HCT116 (cell line): ENCODE results near the gene STON2. TPM values are rescaled to one million over a fixed set of nuclear protein-coding genes. Genes with fewer than 3 reads are reported as not detected.

Experiments
- ATAC-seq: fragments of 200-7000 bp; cut with Tn5 transposase; 2 replicates; pipeline ENCODE4 v1.9.1; 2020; ENCODE audit warnings: mild to moderate bottlenecking, moderate library complexity
- BruUV-seq: library from RNA; stranded (reverse); fragments of 400-500 nt; replicated peaks from 2 replicates; lab custom pipeline; 2021; lab: Mats Ljungman, UMichigan
- CTCF ChIA-PET: fragments of 300-600 bp; sonication (Branson Sonifier 250); formaldehyde crosslinking; loops from one replicate; lab custom pipeline; 2021; ENCODE audit warnings: antibody characterized with exemption; lab: Charles Lee
- POLR2A ChIA-PET: fragments of 300-600, 350-600 bp; sonication (Branson Sonifier 250); formaldehyde crosslinking; loops from one replicate; lab custom pipeline; 2021; ENCODE audit warnings: antibody characterized with exemption; lab: Charles Lee
- RAD21 ChIA-PET, 2 experiments: fragments of 300-600 bp; sonication (Branson Sonifier 250); formaldehyde crosslinking; loops; one replicate each; lab custom pipeline; 2023; ENCODE audit warnings: low total read pairs in 2 of 2; ENCODE audit not compliant: uncharacterized antibody in 2 of 2, unreplicated experiment in 2 of 2, low non-redundant PET in 1 of 2; lab: Charles Lee
- DNase-seq: peaks from one replicate; pipeline ENCODE4 v3.0.0-alpha.2; 2010; ENCODE audit warnings: low read depth, low spot score
- H2AFZ ChIP-seq: fragments of 200-600 bp; shearing (Covaris generic), sonication (generic); 2 replicates; pipeline ENCODE4 v1.6.1; 2017; ENCODE audit warnings: low read depth, mixed run types, mixed read lengths, antibody characterized with exemption, low read length; ENCODE audit not compliant: poor library complexity, severe bottlenecking
- H3K27ac ChIP-seq: 2 replicates; pipeline ENCODE4 v1.5.1; 2012; ENCODE audit warnings: low read depth, low read length
- H3K27me3 ChIP-seq: fragments of 200-600 bp; sonication (generic); 2 replicates; pipeline ENCODE4 v1.6.1; 2016; ENCODE audit warnings: mixed run types, low read length, mixed read lengths; ENCODE audit not compliant: insufficient read depth
- H3K36me3 ChIP-seq, 2 experiments: fragments of 200-500 bp in 1 of 2; fragments of 200-600 bp in 1 of 2; sonication (Bioruptor generic) in 1 of 2; sonication (generic) in 1 of 2; 2 replicates each; pipeline versions ENCODE4 v1.5.1 to v1.6.1; 2014 to 2016; ENCODE audit warnings: low read length in 2 of 2, inconsistent platforms in 1 of 2, mixed read lengths in 1 of 2, mixed run types in 1 of 2; ENCODE audit not compliant: insufficient read depth in 2 of 2, control insufficient read depth in 1 of 2
- H3K4me1 ChIP-seq, 2 experiments: fragments of 200-600 bp in 1 of 2; sonication (generic) in 1 of 2; 2 replicates each; pipeline versions ENCODE4 v1.5.1 to v1.6.1; 2012 to 2017; ENCODE audit warnings: low read length in 2 of 2, inconsistent platforms in 1 of 2, mild to moderate bottlenecking in 1 of 2, mixed read lengths in 1 of 2, mixed run types in 1 of 2, moderate library complexity in 1 of 2; ENCODE audit not compliant: insufficient read depth in 2 of 2, control insufficient read depth in 1 of 2
- H3K4me2 ChIP-seq: fragments of 200-600 bp; sonication (generic); 2 replicates; pipeline ENCODE4 v1.6.1; 2017; ENCODE audit warnings: mixed run types, low read length, mixed read lengths
- H3K4me3 ChIP-seq, 2 experiments: fragments of 200-600 bp in 1 of 2; sonication (generic) in 1 of 2; replicated peaks in 1 of 2; 2 replicates each; pipeline ENCODE4 v1.5.1; 2011 to 2016; ENCODE audit warnings: low read length in 2 of 2, control low read depth in 1 of 2, low read depth in 1 of 2, mild to moderate bottlenecking in 1 of 2, mixed read lengths in 1 of 2, mixed run types in 1 of 2
- H3K79me2 ChIP-seq: fragments of 200-600 bp; sonication (generic); 2 replicates; pipeline ENCODE4 v1.6.1; 2017; ENCODE audit warnings: mild to moderate bottlenecking, mixed run types, low read length, moderate library complexity, mixed read lengths; ENCODE audit not compliant: insufficient read depth
- H3K9ac ChIP-seq: fragments of 200-600 bp; sonication (generic); 2 replicates; pipeline ENCODE4 v1.6.1; 2016; ENCODE audit warnings: low read length, mixed read lengths
- H3K9me2 ChIP-seq: fragments of 200-600 bp; sonication (generic), shearing (Covaris generic); 2 replicates; pipeline ENCODE4 v1.6.1; 2017; ENCODE audit warnings: mixed run types, mild to moderate bottlenecking, moderate library complexity; ENCODE audit not compliant: insufficient read depth
- H3K9me3 ChIP-seq, 2 experiments: fragments of 200-500 bp in 1 of 2; fragments of 200-600 bp in 1 of 2; sonication (Bioruptor generic) in 1 of 2; sonication (generic) in 1 of 2; 2 replicates each; pipeline ENCODE4 v1.6.1; 2014 to 2017; ENCODE audit warnings: low read length in 2 of 2, mixed read lengths in 2 of 2, inconsistent platforms in 1 of 2, low read depth in 1 of 2, mild to moderate bottlenecking in 1 of 2, mixed run types in 1 of 2, moderate library complexity in 1 of 2; ENCODE audit not compliant: control insufficient read depth in 1 of 2, insufficient read depth in 1 of 2
- H4K20me1 ChIP-seq: fragments of 200-600 bp; sonication (generic), shearing (Covaris generic); 2 replicates; pipeline ENCODE4 v1.6.1; 2017; ENCODE audit warnings: mixed run types, mild to moderate bottlenecking, moderate library complexity; ENCODE audit not compliant: insufficient read depth
- ATF3 ChIP-seq: IDR thresholded peaks from 2 replicates; pipeline ENCODE4 v1.6.1; 2012
- CBX3 ChIP-seq: IDR thresholded peaks from 2 replicates; pipeline ENCODE4 v1.6.1; 2012; ENCODE audit warnings: low read depth
- CEBPB ChIP-seq: IDR thresholded peaks from 2 replicates; pipeline ENCODE4 v1.6.1; 2012; ENCODE audit warnings: low read depth
- ELF1 ChIP-seq: IDR thresholded peaks from 2 replicates; pipeline ENCODE4 v1.6.1; 2012; ENCODE audit warnings: low read depth, borderline replicate concordance
- EZH2 ChIP-seq: fragments of 200-600 bp; sonication (generic); IDR thresholded peaks from 2 replicates; pipeline ENCODE4 v1.6.1; 2017; ENCODE audit warnings: antibody characterized with exemption, mixed run types
- FOSL1 ChIP-seq: IDR thresholded peaks from 2 replicates; pipeline ENCODE4 v1.6.1; 2012; ENCODE audit warnings: low read depth
- JUND ChIP-seq: IDR thresholded peaks from 2 replicates; pipeline ENCODE4 v1.6.1; 2012
- MAX ChIP-seq: IDR thresholded peaks from 2 replicates; pipeline ENCODE4 v1.6.1; 2012
- RAD21 ChIP-seq: IDR thresholded peaks from 2 replicates; pipeline ENCODE4 v1.6.1; 2012; ENCODE audit warnings: low read depth, mild to moderate bottlenecking
- REST ChIP-seq: IDR thresholded peaks from 2 replicates; pipeline ENCODE4 v1.6.1; 2012; ENCODE audit warnings: low read depth
- SIN3A ChIP-seq: IDR thresholded peaks from 2 replicates; pipeline ENCODE4 v1.6.1; 2012; ENCODE audit warnings: low read depth
- SP1 ChIP-seq: IDR thresholded peaks from 2 replicates; pipeline ENCODE4 v1.6.1; 2012; ENCODE audit warnings: low read depth
- ZNF274 ChIP-seq: fragments of 200-500 bp; sonication (Bioruptor generic); IDR thresholded peaks from 2 replicates; pipeline ENCODE4 v1.6.1; 2014; ENCODE audit warnings: mild to moderate bottlenecking, low read depth, low read length, inconsistent platforms
- intact Hi-C: fragments of 100-400 bp; cut with micrococcal nuclease; formaldehyde crosslinking; loops from 2 replicates; pipeline ENCODE4 v1.10.0; 2022
- total RNA-seq: library from RNA; stranded (reverse); gene quantifications from one replicate; pipeline ENCODE4 v1.2.1, GENCODE V29; 2021; ENCODE audit not compliant: unreplicated experiment

Gene STON2
- total RNA-seq, 1 experiment from 2014 or later = 4.1 TPM

- H3K27ac ChIP-seq = no peak overlapping the region
- DNase-seq = peak; percentile 21
- intact Hi-C loops = no loop called here
- peak overlapping the region; percentile 90 for H2AFZ ChIP-seq
- RAD21 ChIA-PET = no interaction called here
- no peaks in the 10 kb centered on the region for H4K20me1 ChIP-seq
- H3K4me1 ChIP-seq = peaks cover 9 to 16% of the 10 kb centered on the region in 2 experiments; a peak in 3 of 4 replicates
- BruUV-seq = no TSS peak
- peak overlapping the region; percentile 45 to 59 for H3K4me3 ChIP-seq
- peaks cover 48% of the 10 kb centered on the region for H3K27me3 ChIP-seq
- ATAC-seq = peak; percentile 96
- H3K79me2 ChIP-seq = no peaks in the 10 kb centered on the region
- POLR2A ChIA-PET = interaction anchor here (0.7 to 1.0 kb wide), 4 partner anchors 40 to 217 kb away, joined by 3 read pairs; partner anchors contain the start of gene GTF2A1
- H3K9me3 ChIP-seq = no peaks in the 10 kb centered on the region
- TF ChIP-seq JUND (no peak), EZH2 (no peak), SIN3A (no peak), CBX3 (no peak), REST (no peak), ZNF274 (no peak), RAD21 (no peak), ELF1 (no peak), ATF3 (no peak), MAX (no peak), FOSL1 (no peak), SP1 (no peak), CEBPB (no peak)
- H3K36me3 ChIP-seq = no peaks in the 10 kb centered on the region
- peak overlapping the region; percentile 97 for H3K4me2 ChIP-seq
- 0 out of 2 replicates have a peak overlapping the region, but pooled peaks have one; percentile 7 for H3K9ac ChIP-seq
- CTCF ChIA-PET = interaction anchor here (1.5 kb wide), 2 partner anchors 17 to 167 kb away, joined by 7 to 11 read pairs; no protein-coding TSS in a partner anchor
- no peaks in the 10 kb centered on the region for H3K9me2 ChIP-seq
These were observed 36.4 kb upstream of the STON2 start for GRCh38 chr14:81436296-81437138.
